ENCODE data around the gene TTC22.

TTC22 gene

DNA sequence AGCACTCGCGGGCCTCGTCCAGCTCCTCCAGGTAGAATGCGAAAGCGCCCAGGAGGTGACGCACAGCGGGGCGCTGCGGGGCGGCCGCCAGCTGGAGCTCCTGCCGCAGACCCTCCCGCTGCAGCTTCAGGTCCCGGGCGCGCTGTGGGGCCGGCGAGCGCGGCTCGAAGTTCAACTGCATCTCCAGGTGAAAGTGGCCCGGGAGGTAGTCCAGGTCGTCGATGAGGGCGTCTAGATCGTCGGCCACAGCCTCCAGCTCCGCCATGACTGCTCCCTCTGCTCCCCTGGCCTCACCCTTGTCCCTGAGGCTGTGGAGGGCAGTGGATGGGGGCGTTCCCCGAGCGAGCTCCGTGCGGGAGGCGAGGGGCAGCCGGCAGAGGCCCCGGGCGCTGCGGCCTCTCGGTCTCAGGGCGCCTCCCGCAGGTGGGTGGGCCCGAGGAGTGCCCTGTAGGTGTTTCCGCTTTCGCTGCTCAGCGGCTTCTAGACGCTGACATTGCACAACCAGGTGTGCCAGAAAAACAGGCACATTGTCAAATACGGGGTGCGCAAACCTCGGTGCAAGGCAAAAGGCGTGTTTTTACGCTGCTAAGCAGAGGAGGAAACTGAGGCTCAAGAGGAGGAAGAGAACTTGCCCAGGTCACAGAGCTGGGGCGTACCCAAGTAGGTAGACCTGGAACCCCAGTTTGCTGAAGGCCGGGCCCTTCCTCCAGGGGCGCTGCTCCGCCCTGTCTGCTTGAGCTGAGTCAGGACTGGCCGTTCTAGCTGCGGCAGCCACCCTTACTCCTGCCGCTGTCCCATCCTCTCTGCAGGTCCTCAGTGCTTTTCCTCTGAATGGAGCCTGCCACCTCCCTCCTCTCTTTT is at the start of gene TTC22:
TTC22 (minus strand) TSS at position 425 of the 861 bp plus-strand sequence; CDS start at position 265, 160 bp downstream.
- DNase-seq = no peak

DNA sequence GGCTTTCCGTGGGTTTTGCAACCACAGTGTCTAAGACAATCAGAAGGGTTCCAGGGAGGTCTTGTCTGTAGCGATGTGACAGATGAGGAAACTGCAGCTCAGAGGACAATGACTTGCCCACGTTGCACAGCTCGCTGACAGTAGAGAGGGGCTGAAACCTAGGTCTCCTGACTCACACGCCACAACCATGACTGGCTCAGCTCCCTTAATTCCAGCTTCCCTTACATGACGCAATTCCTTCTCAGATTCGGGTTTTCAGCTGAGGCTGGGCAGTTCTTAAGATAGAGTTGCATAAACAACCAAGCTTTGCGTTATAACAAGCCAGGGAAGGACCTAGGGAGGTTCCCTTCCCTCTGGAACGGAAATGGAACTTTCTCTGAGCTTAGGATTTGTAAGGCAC is 49.6 kb upstream of the TTC22 start:
- DNase-seq = peak; percentile 88

GRCh38 chr1:54850069-54850730 is 49.1 kb upstream of the TTC22 start:
- DNase-seq = no peak

- DNase-seq = no peak
Measured at GRCh38 chr1:54849219-54850068, 48.3 kb upstream of the TTC22 start.

DNA sequence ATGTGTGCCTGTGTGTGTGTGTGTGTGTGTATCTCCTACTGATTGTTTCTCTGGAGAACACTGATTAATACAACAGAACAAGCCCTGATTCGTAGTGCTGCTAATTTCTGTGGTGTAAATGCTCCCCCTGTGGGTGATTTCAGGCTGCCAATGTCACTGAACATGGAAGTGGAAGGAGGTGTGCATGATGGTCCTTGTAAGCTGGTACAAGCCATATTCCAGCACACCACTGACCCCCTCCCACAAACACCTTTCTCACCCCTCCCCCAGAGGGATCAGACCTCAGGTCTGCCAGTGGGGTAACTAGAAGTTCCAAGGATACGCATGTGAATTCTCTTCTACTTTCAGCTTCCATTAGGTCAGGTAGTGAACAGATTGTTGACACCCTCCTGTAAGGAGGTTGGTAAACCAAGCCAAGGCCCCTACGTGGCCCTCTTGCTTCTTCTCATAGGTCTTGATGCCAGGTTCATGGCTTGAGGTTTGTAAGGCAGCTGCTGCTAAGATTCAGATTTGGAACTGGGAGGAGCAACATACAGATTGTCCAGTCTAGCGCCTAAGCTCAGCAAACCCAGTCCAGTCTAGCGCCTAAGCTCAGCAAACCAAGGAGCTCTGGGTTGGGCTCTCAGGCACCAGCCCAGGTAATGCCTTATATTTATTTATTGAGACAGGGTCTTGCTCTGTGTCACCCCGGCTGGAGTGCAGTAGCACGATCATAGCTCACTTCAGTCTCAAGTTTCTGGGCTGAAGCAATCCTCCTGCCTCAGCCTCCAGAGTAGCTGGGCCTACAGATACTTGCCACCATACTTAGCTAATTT is 47.2 kb upstream of the TTC22 start:
- no peak for DNase-seq

- no peak for DNase-seq
Measured at GRCh38 chr1:54846716-54847284, 45.7 kb upstream of the TTC22 start.

GRCh38 chr1:54846301-54846700 is 45.2 kb upstream of the TTC22 start:
- DNase-seq = no peak

DNA sequence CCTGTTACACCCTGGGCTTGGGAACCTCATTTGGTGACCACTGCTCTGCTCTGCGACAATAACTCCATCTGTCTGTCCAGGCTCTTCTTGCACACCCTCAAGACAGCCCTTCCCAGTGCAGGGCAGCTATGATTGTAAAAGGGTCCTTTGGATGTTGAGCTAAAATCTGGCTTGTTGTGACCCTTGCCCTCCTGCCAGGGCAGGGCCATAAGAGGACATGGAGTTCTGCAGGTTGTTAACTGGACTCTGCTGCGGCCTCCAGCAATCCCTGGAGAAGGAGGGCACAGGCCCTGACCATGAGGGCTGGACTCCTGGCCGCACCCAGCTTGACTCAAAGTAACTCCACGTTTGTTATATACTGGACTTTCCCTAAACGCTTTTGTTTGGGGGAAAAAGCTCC is 44.6 kb upstream of the TTC22 start:
- DNase-seq = no peak

GRCh38 chr1:54844564-54844963 is 43.4 kb upstream of the TTC22 start:
- DNase-seq = no peak

DNA sequence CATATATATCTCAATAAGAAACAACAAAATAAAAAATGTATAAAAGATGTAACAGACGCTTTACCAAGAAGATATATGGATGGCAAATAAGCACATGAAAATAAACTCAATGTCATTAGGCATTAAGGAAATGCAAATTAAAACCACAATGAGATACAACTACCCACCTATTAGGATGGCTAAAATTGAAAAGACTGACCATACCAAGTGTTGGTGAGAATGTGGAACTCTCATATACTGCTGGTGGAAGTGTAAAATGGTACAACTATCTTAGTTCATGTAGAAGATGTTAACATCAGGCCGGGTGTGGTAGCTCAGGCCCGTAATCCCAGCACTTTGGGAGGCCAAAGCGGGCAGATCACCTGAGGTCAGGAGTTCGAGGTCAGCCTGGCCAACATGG is 42.3 kb upstream of the TTC22 start:
- no peak for DNase-seq

- no peak for DNase-seq
Measured at GRCh38 chr1:54842963-54843362, 41.8 kb upstream of the TTC22 start.

- DNase-seq = no peak
Measured at GRCh38 chr1:54842206-54842915, 41.2 kb upstream of the TTC22 start.

- DNase-seq = no peak
Measured at GRCh38 chr1:54839824-54840223, 38.7 kb upstream of the TTC22 start.

DNA sequence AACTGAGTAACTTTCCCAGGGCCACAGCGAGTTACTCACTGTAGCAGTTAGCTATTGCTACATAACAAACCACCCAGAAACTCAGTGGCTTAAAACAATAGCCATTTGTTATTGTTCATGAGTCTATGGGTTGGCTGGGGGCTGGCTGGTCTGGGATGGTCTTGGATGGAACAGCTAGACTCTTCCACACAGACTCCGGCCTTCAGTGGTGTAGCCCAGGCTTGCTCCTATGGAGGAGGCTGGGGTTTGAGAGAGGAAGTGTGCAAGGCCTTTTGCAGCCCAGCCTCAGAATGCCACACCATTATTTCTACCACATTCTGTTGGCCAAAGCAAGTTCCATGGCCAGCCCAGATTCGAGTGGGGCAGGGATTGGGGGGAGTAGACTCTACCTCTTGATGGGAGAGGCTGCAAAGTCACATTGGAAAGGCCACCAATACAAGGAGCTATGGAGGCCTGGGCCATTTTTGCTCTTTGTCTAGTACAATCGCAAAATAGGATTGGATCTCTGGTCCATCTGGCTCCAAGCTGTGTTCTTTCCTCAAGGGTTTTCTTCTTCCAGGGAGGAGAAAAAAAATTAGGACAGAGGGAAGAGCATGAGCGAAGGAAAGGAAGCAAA is 37.5 kb upstream of the TTC22 start:
- DNase-seq = no peak

GRCh38 chr1:54837002-54837853 is 36.1 kb upstream of the TTC22 start:
- DNase-seq = no peak

DNA sequence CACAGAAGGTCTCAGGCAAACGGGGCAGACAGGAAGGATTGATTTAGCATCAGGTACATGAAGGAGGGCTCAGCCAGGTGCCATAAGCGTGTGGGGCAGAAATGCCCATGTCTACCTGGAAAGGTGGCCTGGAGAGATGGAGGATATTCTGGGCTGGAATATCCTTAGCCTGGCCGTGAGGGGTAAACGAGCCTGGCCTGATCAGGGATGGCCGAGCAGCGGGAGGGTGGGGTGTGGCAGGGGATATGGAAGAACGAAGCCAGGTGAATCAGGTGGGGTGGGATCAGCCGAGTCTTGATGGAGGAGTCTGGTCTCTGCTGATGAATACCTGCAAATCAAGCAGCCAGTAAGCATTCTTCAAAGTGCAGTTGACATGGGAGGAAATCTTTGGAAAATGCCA is 35.5 kb upstream of the TTC22 start:
- DNase-seq = no peak

- DNase-seq = no peak
Measured at GRCh38 chr1:54835970-54836369, 34.8 kb upstream of the TTC22 start.

GRCh38 chr1:54835131-54835898 is 34.2 kb upstream of the TTC22 start:
- DNase-seq = no peak

GRCh38 chr1:54834007-54834541 is 33.0 kb upstream of the TTC22 start:
- no peak for DNase-seq
